Urinary bladder (tissue), 4 donors: Measurements from ENCODE around the gene CCDC177. TPM values are rescaled to one million over a fixed set of nuclear protein-coding genes. Genes with fewer than 3 reads are reported as not detected.

Source experiments
- DNase-seq: peaks from one replicate; pipeline ENCODE4 v3.0.0-alpha.2; 2015; ENCODE audit errors: extremely low spot score
- H3K27ac ChIP-seq: one replicate; pipeline ENCODE4 v1.5.1; 2013; ENCODE audit warnings: low read depth, mild to moderate bottlenecking, moderate library complexity
- H3K36me3 ChIP-seq: one replicate; pipeline ENCODE4 v1.6.1; 2013; ENCODE audit warnings: mild to moderate bottlenecking, moderate library complexity; ENCODE audit not compliant: insufficient read depth
- H3K4me1 ChIP-seq: one replicate; pipeline ENCODE4 v1.6.1; 2013; ENCODE audit warnings: mild to moderate bottlenecking, moderate library complexity; ENCODE audit not compliant: insufficient read depth
- H3K4me3 ChIP-seq: one replicate; pipeline ENCODE4 v1.5.1; 2013; ENCODE audit warnings: low read depth, low read length
- WGBS: extraction: QIAGEN DNeasy Blood & Tissue Kit; methylation state at CpG from one replicate; pipeline ENCODE4 v1.1.7; 2013; 5-methylcytosine and 5-hydroxymethylcytosine counted together
- polyA plus RNA-seq: library from polyadenylated mRNA; stranded (reverse); fragments of 200-250 nt; gene quantifications from one replicate; pipeline ENCODE4 v1.2.3, GENCODE V29; 2013
- total RNA-seq: library from RNA; depleted of rRNA; stranded (reverse); fragments of >200 nt; gene quantifications from one replicate; pipeline ENCODE4 v1.2.3, GENCODE V29; 2014
- donor health status: healthy with polysubstance abuse.
- donor health status: healthy.

CCDC177 gene
- total RNA-seq (0.05 TPM), polyA plus RNA-seq (not detected)

- no peak within 1 kb of the TSS for H3K4me3 ChIP-seq
- no peaks in the 10 kb centered on the region for H3K36me3 ChIP-seq
- H3K4me1 ChIP-seq: no peaks in the 10 kb centered on the region
- DNase-seq: no peak
- no peak within 1 kb of the TSS for H3K27ac ChIP-seq
- WGBS: under 1% methylated on average over 52 of the region's 52 CpGs
These were observed at the start of gene CCDC177 for GRCh38 chr14:69574263-69574953. TSS of gene CCDC177 (minus strand) at chr14:69574871. CDS start at chr14:69573622, 1,249 bp downstream.

DNA sequence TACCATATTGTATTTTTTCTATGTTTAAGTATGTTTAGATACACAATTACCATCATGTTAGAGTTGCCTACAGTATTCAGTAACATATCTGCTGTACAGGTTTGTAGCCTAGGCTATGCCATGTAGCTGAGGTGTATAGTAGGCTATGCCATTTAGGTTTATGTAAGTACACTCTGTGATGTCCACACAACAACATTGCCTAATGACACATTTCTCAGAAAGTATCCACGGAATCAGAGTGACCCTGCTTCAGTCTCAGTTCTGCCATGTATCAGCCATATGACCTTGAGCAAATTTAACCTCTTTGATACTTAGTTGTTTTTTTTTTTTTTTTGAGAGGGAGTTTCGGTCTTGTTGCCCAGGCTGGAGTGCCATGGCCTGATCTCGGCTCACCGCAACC is 49.5 kb upstream of the CCDC177 start:
- Histone ChIP-seq H3K4me3 (no peak overlapping the region), H3K4me1 (peaks cover 3% of the 10 kb centered on the region), H3K27ac (no peak overlapping the region), H3K36me3 (no peaks in the 10 kb centered on the region)
- no peak for DNase-seq
- 96% methylated on average over 4 of the region's 4 CpGs for WGBS

DNA sequence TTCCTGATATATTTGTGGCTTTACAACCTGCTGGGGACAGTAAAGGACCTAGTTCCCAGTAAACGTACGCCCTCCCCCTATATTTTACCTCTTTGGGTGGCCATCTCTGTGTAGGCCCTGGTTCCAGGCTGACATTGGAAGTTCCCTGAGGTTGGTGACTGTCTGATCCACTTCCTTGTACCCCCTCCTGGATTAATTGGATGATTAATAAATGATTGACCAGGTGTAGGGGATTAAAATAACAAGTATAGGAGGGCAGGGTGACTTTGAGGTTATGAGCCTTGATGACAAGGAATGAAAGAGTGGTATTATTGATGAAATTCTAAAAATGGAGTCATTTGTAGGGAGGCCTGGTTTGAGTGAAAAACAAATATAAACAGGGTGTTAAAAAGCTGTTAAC is 46.3 kb upstream of the CCDC177 start:
- Histone ChIP-seq H3K27ac (no peak overlapping the region), H3K4me1 (peaks cover 1% of the 10 kb centered on the region), H3K36me3 (no peaks in the 10 kb centered on the region), H3K4me3 (no peak overlapping the region)
- no peak for DNase-seq
- WGBS: 93% methylated on average over 2 of the region's 2 CpGs

DNA sequence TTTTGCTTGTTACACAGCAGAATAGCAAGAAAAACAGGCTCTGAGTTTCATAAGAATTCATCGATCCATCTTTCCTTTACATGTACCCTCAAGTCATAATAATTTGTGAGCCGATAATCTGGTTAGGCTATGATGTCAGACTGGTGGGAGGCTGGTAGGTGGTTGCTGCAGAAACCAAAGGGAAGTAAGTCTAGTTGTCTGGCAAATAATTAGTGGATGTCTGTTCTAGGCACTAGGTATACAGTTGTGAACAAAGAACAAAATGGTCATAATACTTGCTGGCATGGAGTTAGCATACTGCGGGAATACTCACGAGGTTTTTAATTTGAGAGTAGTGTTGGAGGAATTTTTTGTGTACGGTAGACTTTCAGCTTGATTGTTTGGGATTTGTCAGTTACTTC is 45.5 kb upstream of the CCDC177 start:
- Histone ChIP-seq H3K27ac (no peak overlapping the region), H3K4me1 (peaks cover 1% of the 10 kb centered on the region), H3K4me3 (no peak overlapping the region), H3K36me3 (no peaks in the 10 kb centered on the region)
- DNase-seq: no peak
- WGBS: 82% methylated on average over 5 of the region's 5 CpGs

DNA sequence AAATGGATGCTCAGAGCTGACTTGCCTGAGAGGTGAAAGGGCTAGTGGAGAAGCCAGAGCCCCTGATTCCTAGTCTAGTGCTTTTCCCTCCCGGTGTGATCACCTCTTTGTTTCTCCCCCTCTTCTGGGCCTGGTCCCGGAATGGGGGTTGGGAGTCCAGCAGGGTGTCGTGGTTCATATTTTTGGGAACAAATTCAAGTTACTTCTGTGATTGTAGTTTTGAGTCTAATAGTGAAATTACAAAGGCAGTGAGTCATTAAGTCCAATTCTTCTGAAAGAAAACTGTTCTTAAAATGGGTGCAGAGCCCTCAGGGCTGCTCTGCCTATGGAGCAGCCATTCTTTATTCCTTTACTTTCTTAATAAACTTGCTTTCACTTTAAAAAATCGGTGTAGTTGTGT is 44.3 kb upstream of the CCDC177 start:
- Histone ChIP-seq H3K36me3 (no peaks in the 10 kb centered on the region), H3K27ac (no peak overlapping the region), H3K4me3 (no peak overlapping the region), H3K4me1 (peaks cover 1% of the 10 kb centered on the region)
- DNase-seq: no peak
- 55% methylated on average over 4 of the region's 4 CpGs for WGBS

DNA sequence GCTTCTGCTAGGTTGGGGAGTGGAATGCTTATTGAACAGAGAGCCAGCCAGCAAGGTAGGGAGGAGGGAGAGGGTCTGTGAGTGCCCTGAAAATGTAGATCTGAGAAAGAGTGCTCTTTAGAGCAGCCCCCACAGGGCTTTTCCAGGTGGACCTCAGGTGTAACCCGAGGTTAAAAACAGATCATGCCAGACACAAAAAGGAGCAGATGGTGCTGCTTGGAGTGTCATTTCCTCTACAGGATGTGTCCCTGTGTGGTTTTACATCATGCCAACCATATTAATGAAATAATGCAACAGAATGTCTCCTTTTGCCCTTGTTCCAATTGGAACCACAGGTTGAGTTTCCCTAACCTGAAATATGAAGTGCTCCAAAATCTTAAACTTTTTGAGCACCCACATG is 43.1 kb upstream of the CCDC177 start:
- no peaks in the 10 kb centered on the region for H3K36me3 ChIP-seq
- no peak overlapping the region for H3K4me3 ChIP-seq
- no peak for DNase-seq
- 63% methylated on average over 1 of the region's 1 CpG for WGBS
- H3K27ac ChIP-seq: no peak overlapping the region
- H3K4me1 ChIP-seq: peaks cover 1% of the 10 kb centered on the region

GRCh38 chr14:69616408-69616773 is 41.7 kb upstream of the CCDC177 start:
- H3K27ac ChIP-seq: peak overlapping the region; percentile 61
- H3K36me3 ChIP-seq: no peaks in the 10 kb centered on the region
- H3K4me1 ChIP-seq: peaks cover 1% of the 10 kb centered on the region
- no peak overlapping the region for H3K4me3 ChIP-seq
- no peak for DNase-seq
- 43% methylated on average over 1 of the region's 1 CpG for WGBS

DNA sequence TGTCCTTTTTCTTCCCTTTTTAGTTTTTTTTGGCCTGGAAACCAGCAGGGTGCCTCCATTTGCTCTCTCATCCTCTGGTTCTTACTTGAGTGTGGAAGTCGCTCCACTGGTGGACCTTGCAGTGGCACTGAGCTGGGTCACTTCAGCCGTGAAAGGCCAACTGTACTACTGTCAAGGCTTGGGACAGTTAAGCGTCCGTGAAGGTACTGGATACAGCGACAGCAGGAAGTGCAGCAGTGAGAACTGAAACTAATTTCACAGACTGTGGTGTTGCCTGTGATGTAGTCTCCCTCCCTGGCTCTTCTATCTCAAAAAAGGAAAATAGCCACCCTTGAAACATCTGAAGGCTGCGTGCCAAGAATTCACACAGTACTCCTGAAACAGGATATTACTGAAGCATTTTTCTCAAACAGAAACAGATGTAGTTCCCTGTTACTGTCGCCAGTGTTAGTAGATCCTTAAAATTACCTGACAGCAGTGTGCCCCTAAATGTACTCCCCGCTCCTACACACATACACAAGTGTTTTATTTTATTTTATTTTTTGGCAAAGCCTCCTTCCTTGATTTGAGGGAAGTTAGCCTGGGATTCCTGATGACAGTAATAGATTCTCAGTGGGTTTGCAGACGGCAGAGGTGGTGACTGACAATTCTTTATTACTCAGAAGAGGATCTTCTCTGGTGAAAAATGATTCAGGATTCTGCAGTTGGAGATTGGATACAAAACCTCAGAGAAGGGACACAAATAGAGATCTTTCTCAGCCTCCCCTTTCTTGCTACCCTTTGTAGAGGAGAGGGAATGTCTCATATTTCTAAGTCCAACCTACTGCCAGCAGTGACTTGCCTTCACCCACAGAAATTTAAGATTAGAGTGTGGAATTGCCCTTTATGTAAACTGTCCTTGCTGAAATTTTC is 41.1 kb upstream of the CCDC177 start:
- H3K36me3 ChIP-seq: no peaks in the 10 kb centered on the region
- H3K4me3 ChIP-seq: no peak overlapping the region
- no peak for DNase-seq
- 30% methylated on average over 9 of the region's 9 CpGs for WGBS
- H3K4me1 ChIP-seq: peaks cover 1% of the 10 kb centered on the region
- peak overlapping the region; percentile 61 for H3K27ac ChIP-seq

DNA sequence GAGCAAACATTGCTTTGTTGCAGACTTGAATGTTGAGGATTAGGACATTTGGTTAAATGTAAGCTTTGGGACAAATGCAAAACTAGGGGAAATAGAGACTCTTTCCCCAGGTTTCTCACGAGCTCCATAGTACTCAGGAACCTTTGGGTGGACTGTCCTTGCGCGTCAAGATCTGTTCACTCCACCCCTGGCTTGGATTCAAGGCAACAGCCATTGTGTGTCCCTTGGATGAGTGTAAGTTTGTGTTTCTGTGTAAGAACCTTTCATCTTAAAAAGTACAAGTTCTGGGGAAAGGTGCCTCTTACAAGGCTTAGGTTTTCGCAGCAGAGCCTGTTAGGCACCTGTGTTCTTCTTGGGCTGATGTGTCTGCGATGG is 40.4 kb upstream of the CCDC177 start:
- WGBS: 66% methylated on average over 5 of the region's 5 CpGs

GRCh38 chr14:69614592-69614991 is 39.9 kb upstream of the CCDC177 start:
- H3K36me3 ChIP-seq: no peaks in the 10 kb centered on the region
- no peak overlapping the region for H3K4me3 ChIP-seq
- H3K27ac ChIP-seq: peak overlapping the region; percentile 59
- DNase-seq: no peak
- H3K4me1 ChIP-seq: peaks cover 1% of the 10 kb centered on the region
- 51% methylated on average over 2 of the region's 2 CpGs for WGBS

More for the DNA sequence above, 40.4 kb upstream of the CCDC177 start:
- Histone ChIP-seq H3K36me3 (no peaks in the 10 kb centered on the region), H3K4me3 (no peak overlapping the region), H3K27ac (peak overlapping the region; percentile 59), H3K4me1 (peaks cover 1% of the 10 kb centered on the region)
- no peak for DNase-seq

DNA sequence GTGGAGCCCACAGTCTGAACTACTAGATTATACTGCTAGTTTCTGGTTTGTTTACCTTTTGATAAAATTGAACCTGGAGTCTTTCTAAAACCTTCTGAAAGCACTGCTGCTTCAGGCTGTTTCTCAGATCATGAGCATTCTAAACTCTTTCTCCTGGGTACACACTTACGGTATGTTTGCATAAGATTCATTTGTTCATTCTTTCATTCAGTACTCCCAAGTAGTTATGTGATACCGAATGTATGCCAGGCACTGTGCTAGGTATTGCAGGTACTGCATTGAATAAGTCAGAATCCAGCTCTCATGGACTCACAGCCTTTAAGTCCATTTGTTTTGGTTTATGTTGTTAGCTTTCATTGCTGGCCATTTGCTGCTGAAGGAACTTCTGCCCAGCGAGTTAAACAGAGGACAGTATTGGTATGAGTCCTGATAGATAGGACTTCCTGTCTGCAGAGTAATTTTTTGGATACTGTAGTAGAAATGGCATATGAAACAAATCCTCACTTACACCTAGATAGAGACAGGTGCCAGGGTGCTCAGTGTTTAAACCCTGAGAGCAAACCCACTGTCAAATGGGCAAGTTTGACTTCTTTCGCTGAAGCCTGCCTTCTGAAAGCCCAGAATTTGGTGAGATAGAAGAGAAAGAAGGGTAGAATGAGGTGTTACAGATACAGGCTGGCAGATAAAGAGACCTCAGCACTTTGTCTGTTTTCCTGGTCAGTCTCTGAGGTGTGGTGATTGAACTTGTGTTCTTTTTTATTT is 38.8 kb upstream of the CCDC177 start:
- Histone ChIP-seq H3K27ac (no peak overlapping the region), H3K4me1 (no peaks in the 10 kb centered on the region), H3K36me3 (no peaks in the 10 kb centered on the region), H3K4me3 (no peak overlapping the region)
- 76% methylated on average over 4 of the region's 4 CpGs for WGBS
- DNase-seq: no peak

GRCh38 chr14:69612783-69613130 is 38.1 kb upstream of the CCDC177 start:
- Histone ChIP-seq H3K36me3 (no peaks in the 10 kb centered on the region), H3K4me1 (no peaks in the 10 kb centered on the region), H3K4me3 (peak overlapping the region; percentile 95), H3K27ac (peak overlapping the region; percentile 94)
- WGBS: 22% methylated on average over 2 of the region's 2 CpGs
- no peak for DNase-seq

GRCh38 chr14:69612014-69612782 is 37.5 kb upstream of the CCDC177 start:
- peak overlapping the region; percentile 95 for H3K4me3 ChIP-seq
- H3K27ac ChIP-seq: peak overlapping the region; percentile 94
- no peaks in the 10 kb centered on the region for H3K4me1 ChIP-seq
- DNase-seq: no peak
- no peaks in the 10 kb centered on the region for H3K36me3 ChIP-seq
- WGBS: under 1% methylated on average over 47 of the region's 47 CpGs
